Measurements from ENCODE around the gene TUSC2. TPM values are rescaled to one million over a fixed set of nuclear protein-coding genes. Genes with fewer than 3 reads are reported as not detected.

Gene TUSC2
- total RNA-seq, 1 donor from 2014 or later = 41.4 TPM

DNA sequence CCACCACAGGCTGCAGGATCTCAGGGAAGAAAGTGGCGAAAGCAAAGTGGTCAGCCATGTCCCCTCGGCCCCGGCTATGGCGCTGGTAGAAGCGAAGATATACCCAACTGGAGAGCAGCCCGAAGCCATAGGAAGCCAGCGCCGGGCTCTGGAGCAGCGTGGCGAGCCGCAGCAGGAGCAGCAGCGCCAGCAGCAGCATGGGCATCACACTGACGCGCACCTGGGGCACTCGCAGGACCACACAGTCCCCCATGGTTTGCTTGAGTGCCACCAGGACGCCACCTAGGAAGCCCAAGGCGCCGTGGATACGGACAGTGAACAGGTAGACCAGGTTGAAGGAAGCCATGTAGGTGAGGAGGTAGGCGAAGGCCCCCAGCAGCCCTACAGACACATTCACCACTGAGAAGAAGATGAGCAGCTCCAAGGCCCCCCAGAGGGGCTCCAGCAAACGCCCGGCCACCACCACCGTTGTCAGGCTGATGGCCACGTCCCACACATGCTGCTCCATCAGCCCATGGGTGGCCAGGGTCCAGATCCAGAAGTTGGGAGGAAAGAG is 30.4 kb upstream of the TUSC2 start:
- H3K9ac ChIP-seq (ENCODE audit: low read length) = peak overlapping the region; percentile 94
- peaks cover 35% of the 10 kb centered on the region for H3K4me1 ChIP-seq (ENCODE audit: insufficient read depth, low read length)
- H3K4me3 ChIP-seq (ENCODE audit: insufficient read depth, low read depth, low read length) = peak overlapping the region; percentile 73
- peak overlapping the region; percentile 90 for H3K4me3 Mint-ChIP-seq (ENCODE audit: unreplicated experiment)
- H3K4me1 Mint-ChIP-seq (ENCODE audit: low read depth, unreplicated experiment) = peaks cover 22% of the 10 kb centered on the region
- peaks cover 58% of the 10 kb centered on the region for H3K79me2 ChIP-seq (ENCODE audit: insufficient read depth, low read length)
- peaks cover 13% of the 10 kb centered on the region for H3K36me3 Mint-ChIP-seq (ENCODE audit: low read depth, unreplicated experiment)
- TF ChIP-seq EZH2 (IDR thresholded peaks at IDR 0.05; ENCODE audit: insufficient read depth, low read length) = no peak
- TF ChIP-seq, protein P1, sequence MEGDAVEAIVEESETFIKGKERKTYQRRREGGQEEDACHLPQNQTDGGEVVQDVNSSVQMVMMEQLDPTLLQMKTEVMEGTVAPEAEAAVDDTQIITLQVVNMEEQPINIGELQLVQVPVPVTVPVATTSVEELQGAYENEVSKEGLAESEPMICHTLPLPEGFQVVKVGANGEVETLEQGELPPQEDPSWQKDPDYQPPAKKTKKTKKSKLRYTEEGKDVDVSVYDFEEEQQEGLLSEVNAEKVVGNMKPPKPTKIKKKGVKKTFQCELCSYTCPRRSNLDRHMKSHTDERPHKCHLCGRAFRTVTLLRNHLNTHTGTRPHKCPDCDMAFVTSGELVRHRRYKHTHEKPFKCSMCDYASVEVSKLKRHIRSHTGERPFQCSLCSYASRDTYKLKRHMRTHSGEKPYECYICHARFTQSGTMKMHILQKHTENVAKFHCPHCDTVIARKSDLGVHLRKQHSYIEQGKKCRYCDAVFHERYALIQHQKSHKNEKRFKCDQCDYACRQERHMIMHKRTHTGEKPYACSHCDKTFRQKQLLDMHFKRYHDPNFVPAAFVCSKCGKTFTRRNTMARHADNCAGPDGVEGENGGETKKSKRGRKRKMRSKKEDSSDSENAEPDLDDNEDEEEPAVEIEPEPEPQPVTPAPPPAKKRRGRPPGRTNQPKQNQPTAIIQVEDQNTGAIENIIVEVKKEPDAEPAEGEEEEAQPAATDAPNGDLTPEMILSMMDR (IDR thresholded peaks at IDR 0.05; ENCODE audit: insufficient read depth, low read depth, low read length) = no peak
- FAIRE-seq = no peak
- peak overlapping the region; percentile 81 for H3K27ac ChIP-seq (ENCODE audit: low read depth, low read length)
- H3K36me3 ChIP-seq (ENCODE audit: insufficient read depth, low read length) = peaks cover 8% of the 10 kb centered on the region
- no peaks in the 10 kb centered on the region for H3K9me3 Mint-ChIP-seq (ENCODE audit: unreplicated experiment)
- H3K27me3 ChIP-seq (ENCODE audit: insufficient read depth, low read length) = no peaks in the 10 kb centered on the region
- peaks cover 53% of the 10 kb centered on the region for H4K20me1 ChIP-seq (ENCODE audit: insufficient read depth, low read length)
- H3K9me3 ChIP-seq (ENCODE audit: insufficient read depth, low read depth, low read length) = no peaks in the 10 kb centered on the region
- H3K27ac Mint-ChIP-seq (ENCODE audit: unreplicated experiment) = peak overlapping the region; percentile 87
- no peak overlapping the region for H2AFZ ChIP-seq (ENCODE audit: low read depth, low read length)
- H3K27me3 Mint-ChIP-seq (ENCODE audit: low read depth, unreplicated experiment) = peaks cover 3% of the 10 kb centered on the region
- no peak for DNase-seq (ENCODE audit: low read depth)
- H3K4me2 ChIP-seq (ENCODE audit: low read length) = peak overlapping the region; percentile 98

DNA sequence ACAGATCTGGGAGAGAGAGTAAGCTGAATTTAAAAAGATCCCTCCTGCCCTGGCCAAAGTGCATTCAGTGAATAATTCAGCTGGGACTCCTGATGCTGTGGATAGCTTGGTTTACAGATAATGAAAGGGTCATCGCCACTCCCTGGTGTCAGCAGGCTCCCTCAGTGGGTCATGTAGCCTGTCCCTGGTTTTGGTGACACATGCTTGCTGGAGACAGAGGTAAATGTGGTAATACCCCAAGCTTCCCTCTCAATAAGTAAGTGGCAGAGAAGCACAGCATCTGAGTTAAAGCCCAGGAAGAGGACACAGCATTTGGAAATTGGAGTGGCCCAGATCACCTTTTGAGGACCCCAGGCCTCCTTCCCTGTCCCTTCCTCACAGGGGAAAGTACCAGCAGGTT is 29.5 kb upstream of the TUSC2 start:
- Histone ChIP-seq H3K9me3 (ENCODE audit: insufficient read depth, low read depth, low read length) (no peaks in the 10 kb centered on the region), H3K27ac (ENCODE audit: low read depth, low read length) (no peak overlapping the region), H3K9ac (ENCODE audit: low read length) (peak overlapping the region; percentile 94), H2AFZ (ENCODE audit: low read depth, low read length) (no peak overlapping the region), H3K27me3 (ENCODE audit: insufficient read depth, low read length) (no peaks in the 10 kb centered on the region), H3K4me3 (ENCODE audit: insufficient read depth, low read depth, low read length) (peak overlapping the region; percentile 73), H4K20me1 (ENCODE audit: insufficient read depth, low read length) (peaks cover 62% of the 10 kb centered on the region), H3K79me2 (ENCODE audit: insufficient read depth, low read length) (peaks cover 65% of the 10 kb centered on the region), H3K4me2 (ENCODE audit: low read length) (peak overlapping the region; percentile 98), H3K36me3 (ENCODE audit: insufficient read depth, low read length) (peaks cover 8% of the 10 kb centered on the region), H3K4me1 (ENCODE audit: insufficient read depth, low read length) (peaks cover 35% of the 10 kb centered on the region)
- no peak for FAIRE-seq
- H3K4me3 Mint-ChIP-seq (ENCODE audit: unreplicated experiment) = peak overlapping the region; percentile 90
- DNase-seq (ENCODE audit: low read depth) = no peak
- peaks cover 22% of the 10 kb centered on the region for H3K4me1 Mint-ChIP-seq (ENCODE audit: low read depth, unreplicated experiment)
- TF ChIP-seq, protein P1 (IDR thresholded peaks at IDR 0.05; ENCODE audit: insufficient read depth, low read depth, low read length) = no peak
- TF ChIP-seq EZH2 (IDR thresholded peaks at IDR 0.05; ENCODE audit: insufficient read depth, low read length) = no peak
- H3K27me3 Mint-ChIP-seq (ENCODE audit: low read depth, unreplicated experiment) = no peaks in the 10 kb centered on the region
- H3K9me3 Mint-ChIP-seq (ENCODE audit: unreplicated experiment) = no peaks in the 10 kb centered on the region
- no peak overlapping the region for H3K27ac Mint-ChIP-seq (ENCODE audit: unreplicated experiment)
- peaks cover 13% of the 10 kb centered on the region for H3K36me3 Mint-ChIP-seq (ENCODE audit: low read depth, unreplicated experiment)

DNA sequence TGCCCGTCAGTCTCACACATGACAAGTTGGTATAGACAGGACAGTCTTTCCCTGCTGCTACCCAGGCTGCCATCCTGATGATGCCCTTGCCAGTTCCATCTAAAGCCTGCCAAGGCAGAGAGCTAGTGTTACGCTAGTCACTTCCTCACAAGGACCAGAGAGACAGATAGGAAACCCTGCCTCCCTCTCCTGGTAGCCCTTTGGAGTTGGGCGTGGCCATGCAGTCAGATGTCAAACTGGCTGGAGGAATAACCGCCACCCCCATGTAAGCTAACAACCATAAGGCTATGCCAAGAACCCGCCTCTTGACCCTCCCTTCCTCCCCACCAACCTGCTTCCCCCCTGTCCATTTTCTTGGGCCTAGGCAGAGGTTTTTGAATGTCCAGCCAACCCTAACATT is 28.5 kb upstream of the TUSC2 start:
- DNase-seq (ENCODE audit: low read depth) (no peak), FAIRE-seq (no peak)
- Mint-ChIP-seq H3K27me3 (ENCODE audit: low read depth, unreplicated experiment) (no peaks in the 10 kb centered on the region), H3K4me1 (ENCODE audit: low read depth, unreplicated experiment) (peaks cover 23% of the 10 kb centered on the region), H3K36me3 (ENCODE audit: low read depth, unreplicated experiment) (peaks cover 13% of the 10 kb centered on the region), H3K4me3 (ENCODE audit: unreplicated experiment) (peak overlapping the region; percentile 90), H3K27ac (ENCODE audit: unreplicated experiment) (no peak overlapping the region), H3K9me3 (ENCODE audit: unreplicated experiment) (no peaks in the 10 kb centered on the region)
- Histone ChIP-seq H3K36me3 (ENCODE audit: insufficient read depth, low read length) (peaks cover 8% of the 10 kb centered on the region), H3K4me1 (ENCODE audit: insufficient read depth, low read length) (peaks cover 38% of the 10 kb centered on the region), H3K27ac (ENCODE audit: low read depth, low read length) (no peak overlapping the region), H2AFZ (ENCODE audit: low read depth, low read length) (no peak overlapping the region), H3K79me2 (ENCODE audit: insufficient read depth, low read length) (peaks cover 71% of the 10 kb centered on the region), H3K4me2 (ENCODE audit: low read length) (peak overlapping the region; percentile 98), H3K9me3 (ENCODE audit: insufficient read depth, low read depth, low read length) (no peaks in the 10 kb centered on the region), H4K20me1 (ENCODE audit: insufficient read depth, low read length) (peaks cover 68% of the 10 kb centered on the region), H3K9ac (ENCODE audit: low read length) (peak overlapping the region; percentile 94), H3K27me3 (ENCODE audit: insufficient read depth, low read length) (no peaks in the 10 kb centered on the region), H3K4me3 (ENCODE audit: insufficient read depth, low read depth, low read length) (peak overlapping the region; percentile 73)
- TF ChIP-seq, protein P1 (IDR thresholded peaks at IDR 0.05; ENCODE audit: insufficient read depth, low read depth, low read length) = no peak
- no peak for TF ChIP-seq EZH2 (IDR thresholded peaks at IDR 0.05; ENCODE audit: insufficient read depth, low read length)
